ENCODE data around the gene NRN1L.

DNA sequence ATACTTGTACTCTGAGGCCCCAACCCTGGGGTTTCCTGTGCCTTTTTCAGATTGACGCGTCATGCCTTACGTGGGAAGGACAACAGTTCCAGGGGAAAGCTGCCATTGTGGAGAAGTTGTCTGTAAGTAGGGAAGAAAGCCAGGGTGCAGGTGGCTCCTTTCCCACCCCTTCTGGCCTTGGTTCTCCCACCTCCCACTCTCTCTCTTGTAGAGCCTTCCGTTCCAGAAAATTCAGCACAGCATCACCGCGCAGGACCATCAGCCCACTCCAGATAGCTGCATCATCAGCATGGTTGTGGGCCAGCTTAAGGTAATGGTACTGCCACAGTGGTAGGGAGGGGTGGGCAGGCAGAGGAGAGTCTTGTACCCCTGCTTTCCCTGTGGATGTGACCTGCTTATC, 16.4 kb upstream of the NRN1L start:
- TF ChIP-seq EZH2 (IDR thresholded peaks at IDR 0.05; ENCODE audit: borderline replicate concordance, low read depth, low read length, poor library complexity, severe bottlenecking), result no peak
- TF ChIP-seq, protein P1, sequence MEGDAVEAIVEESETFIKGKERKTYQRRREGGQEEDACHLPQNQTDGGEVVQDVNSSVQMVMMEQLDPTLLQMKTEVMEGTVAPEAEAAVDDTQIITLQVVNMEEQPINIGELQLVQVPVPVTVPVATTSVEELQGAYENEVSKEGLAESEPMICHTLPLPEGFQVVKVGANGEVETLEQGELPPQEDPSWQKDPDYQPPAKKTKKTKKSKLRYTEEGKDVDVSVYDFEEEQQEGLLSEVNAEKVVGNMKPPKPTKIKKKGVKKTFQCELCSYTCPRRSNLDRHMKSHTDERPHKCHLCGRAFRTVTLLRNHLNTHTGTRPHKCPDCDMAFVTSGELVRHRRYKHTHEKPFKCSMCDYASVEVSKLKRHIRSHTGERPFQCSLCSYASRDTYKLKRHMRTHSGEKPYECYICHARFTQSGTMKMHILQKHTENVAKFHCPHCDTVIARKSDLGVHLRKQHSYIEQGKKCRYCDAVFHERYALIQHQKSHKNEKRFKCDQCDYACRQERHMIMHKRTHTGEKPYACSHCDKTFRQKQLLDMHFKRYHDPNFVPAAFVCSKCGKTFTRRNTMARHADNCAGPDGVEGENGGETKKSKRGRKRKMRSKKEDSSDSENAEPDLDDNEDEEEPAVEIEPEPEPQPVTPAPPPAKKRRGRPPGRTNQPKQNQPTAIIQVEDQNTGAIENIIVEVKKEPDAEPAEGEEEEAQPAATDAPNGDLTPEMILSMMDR (conservative IDR thresholded peaks at IDR 0.05; ENCODE audit: low read depth, low read length), result no peak
